Measurements from ENCODE around the gene SDR42E2.
"Not testable (repeated sequence)": the region's sequence is repeated elsewhere in the genome, so short reads cannot be mapped to it uniquely, and the experiment has no call there.

SDR42E2 gene

GRCh38 chr16:22123146-22123545, 39.2 kb upstream of the SDR42E2 start:
- Histone ChIP-seq H3K27ac (no peak overlapping the region), H3K36me3 (replicated peaks) (no peaks in the 10 kb centered on the region), H3K27me3 (replicated peaks) (no peaks in the 10 kb centered on the region), H3K4me3 (ENCODE audit: low read depth, low read length) (no peak overlapping the region)
- TF ChIP-seq CTCF (IDR thresholded peaks at IDR 0.05; ENCODE audit: low read depth, low read length, missing control alignments): peak; percentile 31
- no peak for DNase-seq
- in situ Hi-C loops (cut with HindIII; ENCODE audit: low pct_ligation_motif_present, low sequenced_read_pairs): no loop called here

GRCh38 chr16:22123759-22124490, 38.4 kb upstream of the SDR42E2 start:
- no peak for DNase-seq
- Histone ChIP-seq H3K36me3 (replicated peaks) (no peaks in the 10 kb centered on the region), H3K4me3 (ENCODE audit: low read depth, low read length) (no peak overlapping the region), H3K27me3 (replicated peaks) (no peaks in the 10 kb centered on the region), H3K27ac (no peak overlapping the region)
- in situ Hi-C loops (cut with HindIII; ENCODE audit: low pct_ligation_motif_present, low sequenced_read_pairs): no loop called here
- TF ChIP-seq CTCF (IDR thresholded peaks at IDR 0.05; ENCODE audit: low read depth, low read length, missing control alignments): no peak

GRCh38 chr16:22124583-22125284, 37.6 kb upstream of the SDR42E2 start:
- Histone ChIP-seq H3K4me3 (ENCODE audit: low read depth, low read length) (no peak overlapping the region), H3K27me3 (replicated peaks) (no peaks in the 10 kb centered on the region), H3K36me3 (replicated peaks) (no peaks in the 10 kb centered on the region), H3K27ac (no peak overlapping the region)
- DNase-seq: no peak
- TF ChIP-seq CTCF (IDR thresholded peaks at IDR 0.05; ENCODE audit: low read depth, low read length, missing control alignments): no peak
- in situ Hi-C loops (cut with HindIII; ENCODE audit: low pct_ligation_motif_present, low sequenced_read_pairs): no loop called here

- no peak for TF ChIP-seq CTCF (IDR thresholded peaks at IDR 0.05; ENCODE audit: low read depth, low read length, missing control alignments)
- Histone ChIP-seq H3K27me3 (replicated peaks) (no peaks in the 10 kb centered on the region), H3K4me3 (ENCODE audit: low read depth, low read length) (no peak overlapping the region), H3K27ac (no peak overlapping the region), H3K36me3 (replicated peaks) (no peaks in the 10 kb centered on the region)
- no peak for DNase-seq
- in situ Hi-C loops (cut with HindIII; ENCODE audit: low pct_ligation_motif_present, low sequenced_read_pairs): no loop called here
Observed at GRCh38 chr16:22126037-22126558, 36.2 kb upstream of the SDR42E2 start.

- in situ Hi-C loops (cut with HindIII; ENCODE audit: low pct_ligation_motif_present, low sequenced_read_pairs); H3K36me3 ChIP-seq (replicated peaks); H3K4me3 ChIP-seq (ENCODE audit: low read depth, low read length); DNase-seq; H3K27me3 ChIP-seq (replicated peaks); H3K27ac ChIP-seq: not testable (repeated sequence)
Observed at GRCh38 chr16:22128537-22128936, 33.8 kb upstream of the SDR42E2 start.

GRCh38 chr16:22130528-22130927, 31.8 kb upstream of the SDR42E2 start:
- H3K4me3 ChIP-seq (ENCODE audit: low read depth, low read length): no peak overlapping the region
- DNase-seq: no peak
- no peak overlapping the region for H3K27ac ChIP-seq
- no peaks in the 10 kb centered on the region for H3K27me3 ChIP-seq (replicated peaks)
- TF ChIP-seq CTCF (IDR thresholded peaks at IDR 0.05; ENCODE audit: low read depth, low read length, missing control alignments): no peak
- in situ Hi-C loops (cut with HindIII; ENCODE audit: low pct_ligation_motif_present, low sequenced_read_pairs): no loop called here
- no peaks in the 10 kb centered on the region for H3K36me3 ChIP-seq (replicated peaks)

Data from brain microvascular endothelial cell (primary cell).